Neuron (in vitro differentiated cells): Measurements from ENCODE around the gene RUNX3.

ENCODE experiments used
- H2AFZ ChIP-seq: one replicate; pipeline ENCODE4 v1.6.1; 2013; ENCODE audit warnings: low read depth, mild to moderate bottlenecking, inconsistent platforms, low read length, moderate library complexity
- H3K27me3 ChIP-seq: one replicate; pipeline ENCODE4 v1.6.1; 2013; ENCODE audit warnings: low read length; ENCODE audit not compliant: insufficient read depth
- H3K36me3 ChIP-seq: one replicate; pipeline ENCODE4 v1.6.1; 2013; ENCODE audit warnings: low read length; ENCODE audit not compliant: insufficient read depth
- H3K4me1 ChIP-seq: one replicate; pipeline ENCODE4 v1.6.1; 2013; ENCODE audit warnings: low read length; ENCODE audit not compliant: insufficient read depth
- H3K4me3 ChIP-seq: 2 replicates; pipeline ENCODE4 v1.5.1; 2013; ENCODE audit warnings: mild to moderate bottlenecking, low read length, moderate library complexity
- H3K9me3 ChIP-seq: one replicate; pipeline ENCODE4 v1.6.1; 2013; ENCODE audit warnings: low read length

Gene RUNX3

GRCh38 chr1:24906760-24907490, 23.2 kb downstream of the RUNX3 start:
- no peak overlapping the region for H2AFZ ChIP-seq
- H3K4me1 ChIP-seq, result no peaks in the 10 kb centered on the region
- no peaks in the 10 kb centered on the region for H3K36me3 ChIP-seq
- no peaks in the 10 kb centered on the region for H3K9me3 ChIP-seq
- H3K27me3 ChIP-seq, result peaks cover 3% of the 10 kb centered on the region
- H3K4me3 ChIP-seq, result no peak overlapping the region

GRCh38 chr1:24905979-24906720, 23.9 kb downstream of the RUNX3 start:
- Histone ChIP-seq H3K4me1 (no peaks in the 10 kb centered on the region), H3K4me3 (no peak overlapping the region), H2AFZ (no peak overlapping the region), H3K36me3 (no peaks in the 10 kb centered on the region), H3K9me3 (no peaks in the 10 kb centered on the region), H3K27me3 (peaks cover 3% of the 10 kb centered on the region)

DNA sequence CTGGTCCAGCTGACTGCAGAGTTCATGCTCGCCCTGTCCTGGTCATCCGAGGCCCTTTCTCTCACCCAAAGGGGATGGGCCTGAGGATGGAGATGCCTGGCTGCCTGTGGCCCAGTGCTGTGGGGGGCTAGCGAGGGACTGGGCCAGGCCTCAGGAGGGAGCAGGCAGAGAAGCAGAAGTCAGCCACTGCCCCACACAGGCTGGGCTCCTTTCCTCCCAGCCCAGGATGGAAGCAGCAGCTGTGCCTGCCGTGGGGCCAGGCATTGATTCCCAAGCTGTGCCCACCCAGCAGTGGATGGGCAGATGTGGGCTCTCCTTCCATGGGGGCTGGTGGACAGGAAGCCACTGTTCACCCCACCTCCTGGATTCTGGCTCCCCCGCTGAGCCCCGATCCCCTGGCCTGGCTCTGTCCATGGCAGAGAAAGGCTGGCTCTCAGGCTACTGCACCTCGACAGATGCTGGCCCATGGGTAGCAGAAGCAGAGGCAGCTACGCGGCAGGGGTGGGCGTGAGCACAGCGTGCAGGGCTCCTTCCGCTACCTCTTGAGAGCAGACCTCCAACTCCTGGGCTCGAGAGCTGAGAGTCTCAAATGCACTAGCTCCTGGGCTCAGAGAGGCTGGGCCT, 24.6 kb downstream of the RUNX3 start:
- H2AFZ ChIP-seq, result no peak overlapping the region
- no peak overlapping the region for H3K4me3 ChIP-seq
- H3K27me3 ChIP-seq, result peaks cover 4% of the 10 kb centered on the region
- H3K9me3 ChIP-seq, result no peaks in the 10 kb centered on the region
- no peaks in the 10 kb centered on the region for H3K36me3 ChIP-seq
- no peaks in the 10 kb centered on the region for H3K4me1 ChIP-seq

DNA sequence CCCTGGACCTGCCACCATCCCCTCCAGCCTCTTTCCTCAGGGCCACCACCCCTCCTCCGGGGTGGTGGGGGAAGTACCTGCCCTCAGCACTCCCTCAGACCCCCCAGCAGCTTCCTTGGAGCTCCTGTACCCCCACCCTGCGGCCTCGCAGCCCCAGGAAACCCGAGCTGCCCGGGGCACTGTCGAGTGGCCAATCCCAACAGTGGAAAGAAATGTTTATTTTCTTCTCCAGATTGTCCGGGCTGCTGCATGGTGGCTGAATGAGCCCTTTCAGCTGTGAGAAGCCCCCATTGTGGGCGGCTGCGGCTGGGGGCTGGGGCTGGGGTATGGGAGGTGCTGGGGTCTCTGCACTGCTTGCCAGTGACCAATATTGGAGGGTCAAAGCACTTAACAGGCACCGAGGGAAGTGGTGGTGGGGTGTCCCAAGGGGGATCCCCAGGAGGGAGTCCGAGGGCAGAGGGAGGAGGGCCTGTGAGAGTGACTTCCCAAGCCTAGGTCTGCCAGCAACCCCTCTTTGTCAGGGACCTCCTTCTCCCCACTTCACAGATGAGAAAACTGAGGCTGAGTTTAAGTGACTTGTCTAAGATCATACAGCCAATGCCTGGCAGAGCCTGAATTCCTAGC, 25.2 kb downstream of the RUNX3 start:
- H3K36me3 ChIP-seq, result no peaks in the 10 kb centered on the region
- peaks cover 8% of the 10 kb centered on the region for H3K27me3 ChIP-seq
- H3K4me1 ChIP-seq, result no peaks in the 10 kb centered on the region
- H3K4me3 ChIP-seq, result no peak overlapping the region
- no peaks in the 10 kb centered on the region for H3K9me3 ChIP-seq
- H2AFZ ChIP-seq, result no peak overlapping the region

DNA sequence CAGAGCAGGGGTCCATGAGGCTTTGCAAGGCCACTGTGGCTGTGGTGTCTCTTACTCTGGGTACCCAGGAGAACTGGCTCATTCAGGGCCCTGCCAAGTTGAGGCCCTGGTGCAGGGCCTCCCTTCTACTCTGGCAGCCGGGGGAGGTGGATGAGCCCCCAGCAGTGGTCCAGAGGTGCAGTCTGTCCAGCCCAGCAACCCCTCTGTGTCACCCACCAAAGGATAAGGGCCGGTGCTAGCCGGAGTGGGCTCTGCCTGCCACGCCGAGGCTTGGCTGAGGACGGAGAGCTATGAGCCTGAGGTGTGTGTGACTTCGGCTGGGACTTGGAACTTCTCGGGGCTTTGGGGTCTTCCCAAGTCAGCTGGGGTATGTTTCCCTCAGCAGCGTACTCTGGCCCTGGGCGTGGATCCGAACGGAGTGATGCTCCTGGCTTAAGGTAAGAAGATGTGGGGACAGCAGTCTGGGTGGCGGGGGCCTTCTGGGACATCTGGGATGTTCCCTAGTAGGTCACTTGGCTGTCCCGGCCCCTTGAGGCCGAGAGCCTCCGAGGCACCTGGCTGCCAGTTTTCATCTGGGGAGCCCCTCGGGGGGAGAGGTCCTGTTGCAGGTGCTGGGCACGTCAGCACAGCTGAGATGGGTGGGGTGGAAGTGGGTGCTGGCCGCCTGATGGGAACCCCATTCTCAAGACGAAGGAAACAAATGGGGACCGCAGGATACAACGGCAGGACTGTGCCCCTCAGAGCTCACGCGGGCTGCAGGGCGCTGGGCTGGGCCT, 25.9 kb downstream of the RUNX3 start:
- no peaks in the 10 kb centered on the region for H3K9me3 ChIP-seq
- H3K36me3 ChIP-seq, result no peaks in the 10 kb centered on the region
- H3K27me3 ChIP-seq, result peaks cover 8% of the 10 kb centered on the region
- no peak overlapping the region for H2AFZ ChIP-seq
- no peaks in the 10 kb centered on the region for H3K4me1 ChIP-seq
- no peak overlapping the region for H3K4me3 ChIP-seq

GRCh38 chr1:24903560-24903954, 26.5 kb downstream of the RUNX3 start:
- Histone ChIP-seq H2AFZ (no peak overlapping the region), H3K27me3 (peaks cover 8% of the 10 kb centered on the region), H3K4me1 (no peaks in the 10 kb centered on the region), H3K36me3 (no peaks in the 10 kb centered on the region), H3K9me3 (no peaks in the 10 kb centered on the region), H3K4me3 (no peak overlapping the region)

DNA sequence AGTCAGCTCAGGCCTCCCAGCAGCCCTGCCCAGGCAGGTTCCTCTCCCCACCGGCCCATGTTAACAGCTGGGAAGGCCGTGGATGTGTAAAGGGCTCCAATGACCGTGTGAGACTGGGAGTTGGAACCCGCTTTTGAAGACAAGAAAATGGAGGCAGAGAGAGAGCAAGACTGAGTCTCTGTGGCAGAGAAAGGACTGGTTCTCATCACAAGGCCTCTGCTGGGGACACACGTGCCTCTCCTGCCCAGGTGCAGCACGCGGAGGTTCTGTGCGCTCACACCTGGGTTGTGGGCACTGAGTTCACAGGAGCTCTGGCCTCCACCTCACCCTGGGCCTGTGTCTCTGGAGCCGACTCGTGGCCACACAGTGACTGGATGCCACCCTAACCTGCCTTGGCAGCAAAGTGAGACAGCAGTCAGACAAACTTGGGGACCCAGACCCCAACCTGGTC, 27.0 kb downstream of the RUNX3 start:
- peaks cover 8% of the 10 kb centered on the region for H3K27me3 ChIP-seq
- H2AFZ ChIP-seq, result no peak overlapping the region
- H3K36me3 ChIP-seq, result no peaks in the 10 kb centered on the region
- H3K4me3 ChIP-seq, result no peak overlapping the region
- H3K4me1 ChIP-seq, result no peaks in the 10 kb centered on the region
- no peaks in the 10 kb centered on the region for H3K9me3 ChIP-seq

GRCh38 chr1:24902471-24902891, 27.6 kb downstream of the RUNX3 start:
- peaks cover 8% of the 10 kb centered on the region for H3K27me3 ChIP-seq
- no peaks in the 10 kb centered on the region for H3K9me3 ChIP-seq
- no peak overlapping the region for H3K4me3 ChIP-seq
- H3K4me1 ChIP-seq, result no peaks in the 10 kb centered on the region
- H3K36me3 ChIP-seq, result no peaks in the 10 kb centered on the region
- no peak overlapping the region for H2AFZ ChIP-seq

DNA sequence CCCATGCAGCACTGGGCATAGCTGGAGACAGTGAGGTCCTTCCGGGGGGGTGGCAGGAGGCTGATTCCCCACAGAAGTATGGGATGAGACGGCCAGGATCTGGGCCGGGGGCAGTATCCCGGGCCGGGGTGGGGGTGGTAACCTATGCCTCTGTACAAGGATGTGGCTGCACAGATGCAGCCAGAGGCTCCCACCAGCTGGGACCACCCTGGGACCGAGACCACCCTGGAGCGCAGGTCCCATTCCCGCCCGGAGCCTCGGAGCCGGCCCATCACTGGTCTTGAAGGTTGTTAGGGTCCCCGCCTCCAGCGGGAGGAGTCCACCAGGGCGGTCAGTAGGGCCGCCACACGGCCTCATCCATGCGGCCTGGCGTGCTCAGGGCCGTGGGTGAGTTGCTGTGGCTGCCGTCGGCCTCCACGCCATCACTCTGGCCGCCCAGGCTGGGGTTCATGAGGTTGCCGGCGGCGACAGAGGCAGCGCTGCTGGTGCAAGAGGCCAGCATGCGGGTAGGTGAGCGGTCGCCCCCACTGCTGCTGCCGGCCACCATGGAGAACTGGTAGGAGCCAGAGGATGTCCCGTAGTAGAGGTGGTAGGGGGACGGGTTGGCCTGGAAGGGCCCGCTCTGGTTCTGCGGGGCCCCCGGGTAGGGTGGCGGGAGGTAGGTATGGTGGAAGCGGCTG, 28.1 kb downstream of the RUNX3 start:
- Histone ChIP-seq H3K9me3 (no peaks in the 10 kb centered on the region), H2AFZ (no peak overlapping the region), H3K4me1 (no peaks in the 10 kb centered on the region), H3K36me3 (no peaks in the 10 kb centered on the region), H3K4me3 (no peak overlapping the region), H3K27me3 (peaks cover 8% of the 10 kb centered on the region)

DNA sequence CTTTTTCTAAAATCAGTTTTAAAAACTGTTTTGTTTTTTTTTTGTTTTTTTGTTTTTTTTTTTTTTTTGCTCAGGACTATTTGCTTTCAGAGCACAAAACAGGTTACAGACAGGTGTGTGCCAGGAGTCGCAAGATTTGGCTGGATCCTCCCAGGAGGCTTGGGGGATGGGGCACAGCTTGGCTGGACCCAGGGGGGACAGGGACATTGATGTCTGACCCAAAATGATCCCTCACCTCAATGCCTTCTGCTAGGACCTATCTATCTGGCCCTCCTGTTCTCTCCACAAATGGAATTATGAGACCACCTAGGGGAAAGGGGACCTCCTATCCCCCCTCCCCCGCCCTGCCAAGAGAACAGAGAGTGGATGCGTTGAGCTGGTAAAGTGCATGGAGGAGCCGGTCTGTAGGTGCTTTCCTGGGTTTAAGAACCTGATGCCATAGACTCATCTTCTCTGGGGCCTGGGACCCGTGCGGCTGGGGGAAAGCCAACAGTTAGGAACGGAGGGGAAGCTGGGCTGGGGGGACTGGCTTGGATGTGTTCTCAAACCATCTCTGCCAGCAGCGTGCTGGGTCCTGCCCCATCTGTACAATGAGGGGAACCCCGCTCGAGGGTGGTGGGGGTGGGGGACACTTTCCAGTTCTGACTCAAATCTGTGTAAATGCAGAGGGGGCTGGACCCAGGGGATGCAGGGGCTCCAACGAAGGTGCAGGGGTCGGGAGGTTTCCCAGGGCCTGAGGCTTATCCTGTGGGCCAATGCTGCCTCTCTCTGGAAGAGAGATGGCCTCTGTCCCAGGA, 28.9 kb downstream of the RUNX3 start:
- H3K4me1 ChIP-seq, result no peaks in the 10 kb centered on the region
- H3K27me3 ChIP-seq, result peaks cover 8% of the 10 kb centered on the region
- no peak overlapping the region for H2AFZ ChIP-seq
- H3K36me3 ChIP-seq, result no peaks in the 10 kb centered on the region
- no peaks in the 10 kb centered on the region for H3K9me3 ChIP-seq
- no peak overlapping the region for H3K4me3 ChIP-seq

DNA sequence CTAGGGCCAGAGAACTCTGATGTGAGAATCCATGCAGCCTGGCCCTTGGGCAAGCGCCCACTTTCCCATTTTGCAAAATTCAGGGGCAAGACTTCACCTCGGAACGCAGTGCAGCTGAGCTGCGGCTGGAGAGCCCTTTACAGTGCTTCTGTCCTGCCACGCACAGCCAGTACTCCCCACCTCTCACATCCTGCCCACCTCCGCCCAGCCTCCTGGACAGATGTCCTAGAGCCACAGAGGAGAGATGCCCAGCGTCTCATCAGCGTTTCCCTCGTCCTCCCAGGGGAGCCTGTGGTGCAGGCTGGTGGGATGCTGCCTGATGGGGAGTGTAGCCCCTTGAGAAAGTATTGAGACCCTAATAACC, 29.6 kb downstream of the RUNX3 start:
- no peak overlapping the region for H2AFZ ChIP-seq
- H3K4me1 ChIP-seq, result no peaks in the 10 kb centered on the region
- H3K4me3 ChIP-seq, result no peak overlapping the region
- H3K36me3 ChIP-seq, result no peaks in the 10 kb centered on the region
- peaks cover 8% of the 10 kb centered on the region for H3K27me3 ChIP-seq
- no peaks in the 10 kb centered on the region for H3K9me3 ChIP-seq
